ENCODE results near the gene DLK1. TPM values are rescaled to one million over a fixed set of nuclear protein-coding genes. Genes with fewer than 3 reads are reported as not detected.

DLK1 gene
- total RNA-seq, 2 donors from 2014 or later = not detected

DNA sequence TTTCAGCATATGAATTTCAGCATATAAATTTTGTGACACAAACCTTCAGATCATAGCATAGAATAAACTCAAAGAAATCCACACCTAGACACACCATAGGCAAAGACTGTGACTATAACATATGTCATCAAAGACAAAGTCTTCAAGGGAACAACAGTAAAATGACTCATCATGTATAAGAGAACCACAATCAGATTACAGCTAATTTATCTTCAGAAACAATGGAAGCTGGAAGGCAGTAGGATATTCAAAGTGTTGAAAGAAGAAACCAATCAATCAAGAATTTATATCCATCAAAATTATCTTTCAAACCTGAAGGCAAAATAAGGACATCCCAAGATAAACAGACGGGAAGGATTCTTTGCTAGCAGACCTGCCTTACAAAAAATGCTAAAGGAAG lies 29.0 kb downstream of the DLK1 start:
- H3K4me3 ChIP-seq = no peak overlapping the region
- H3K27ac ChIP-seq = no peak overlapping the region
- DNase-seq (ENCODE audit: low spot score) = no peak
- TF ChIP-seq, protein P1, sequence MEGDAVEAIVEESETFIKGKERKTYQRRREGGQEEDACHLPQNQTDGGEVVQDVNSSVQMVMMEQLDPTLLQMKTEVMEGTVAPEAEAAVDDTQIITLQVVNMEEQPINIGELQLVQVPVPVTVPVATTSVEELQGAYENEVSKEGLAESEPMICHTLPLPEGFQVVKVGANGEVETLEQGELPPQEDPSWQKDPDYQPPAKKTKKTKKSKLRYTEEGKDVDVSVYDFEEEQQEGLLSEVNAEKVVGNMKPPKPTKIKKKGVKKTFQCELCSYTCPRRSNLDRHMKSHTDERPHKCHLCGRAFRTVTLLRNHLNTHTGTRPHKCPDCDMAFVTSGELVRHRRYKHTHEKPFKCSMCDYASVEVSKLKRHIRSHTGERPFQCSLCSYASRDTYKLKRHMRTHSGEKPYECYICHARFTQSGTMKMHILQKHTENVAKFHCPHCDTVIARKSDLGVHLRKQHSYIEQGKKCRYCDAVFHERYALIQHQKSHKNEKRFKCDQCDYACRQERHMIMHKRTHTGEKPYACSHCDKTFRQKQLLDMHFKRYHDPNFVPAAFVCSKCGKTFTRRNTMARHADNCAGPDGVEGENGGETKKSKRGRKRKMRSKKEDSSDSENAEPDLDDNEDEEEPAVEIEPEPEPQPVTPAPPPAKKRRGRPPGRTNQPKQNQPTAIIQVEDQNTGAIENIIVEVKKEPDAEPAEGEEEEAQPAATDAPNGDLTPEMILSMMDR (IDR thresholded peaks at IDR 0.05) = no peak
- H3K4me1 ChIP-seq = no peaks in the 10 kb centered on the region
- H3K27me3 ChIP-seq = no peaks in the 10 kb centered on the region
- H3K9me3 ChIP-seq = no peaks in the 10 kb centered on the region
- H3K36me3 ChIP-seq = no peaks in the 10 kb centered on the region

DNA sequence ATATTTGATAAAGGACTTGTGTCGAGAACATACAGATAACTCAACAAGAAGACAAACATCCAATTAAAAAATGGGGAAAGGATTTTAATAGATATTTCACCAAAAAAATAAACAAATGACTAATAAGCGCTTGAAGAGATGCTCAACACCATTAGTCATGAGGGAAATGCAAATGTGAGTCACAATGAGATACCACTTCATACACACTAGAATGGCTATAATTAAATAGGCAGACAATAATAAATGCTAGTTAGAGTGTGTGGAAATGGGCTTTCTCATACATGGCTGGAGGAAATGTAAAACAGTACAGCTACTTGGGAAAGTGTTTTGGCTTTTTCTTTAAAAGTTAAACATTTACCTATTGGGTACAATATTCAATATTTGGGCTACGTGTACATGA lies 34.8 kb downstream of the DLK1 start:
- Histone ChIP-seq H3K27ac (no peak overlapping the region), H3K27me3 (no peaks in the 10 kb centered on the region), H3K4me1 (no peaks in the 10 kb centered on the region), H3K4me3 (no peak overlapping the region), H3K36me3 (no peaks in the 10 kb centered on the region), H3K9me3 (no peaks in the 10 kb centered on the region)
- DNase-seq (ENCODE audit: low spot score) = no peak
- TF ChIP-seq, protein P1 (IDR thresholded peaks at IDR 0.05) = no peak

DNA sequence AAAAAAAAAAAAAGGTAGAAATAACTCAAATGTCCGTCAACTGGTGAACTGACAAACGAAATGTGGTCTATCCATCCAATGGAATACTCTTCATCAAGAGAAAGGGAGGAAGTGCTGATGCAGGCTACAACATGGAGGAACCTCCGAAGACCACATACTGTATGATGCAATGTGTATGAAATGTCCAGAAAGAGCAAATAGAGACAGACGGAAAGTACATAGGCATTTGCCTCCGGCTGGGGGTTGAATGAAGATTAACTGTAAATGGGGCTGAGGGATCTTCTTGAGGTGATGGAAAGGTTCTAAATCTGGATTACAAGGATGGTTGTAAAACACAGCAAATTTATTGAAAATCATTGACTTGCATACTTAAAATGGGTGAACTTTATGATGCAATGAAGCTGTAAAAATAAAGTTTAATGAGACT lies 35.4 kb downstream of the DLK1 start:
- H3K36me3 ChIP-seq = no peaks in the 10 kb centered on the region
- no peaks in the 10 kb centered on the region for H3K27me3 ChIP-seq
- TF ChIP-seq, protein P1 (IDR thresholded peaks at IDR 0.05) = no peak

DNA sequence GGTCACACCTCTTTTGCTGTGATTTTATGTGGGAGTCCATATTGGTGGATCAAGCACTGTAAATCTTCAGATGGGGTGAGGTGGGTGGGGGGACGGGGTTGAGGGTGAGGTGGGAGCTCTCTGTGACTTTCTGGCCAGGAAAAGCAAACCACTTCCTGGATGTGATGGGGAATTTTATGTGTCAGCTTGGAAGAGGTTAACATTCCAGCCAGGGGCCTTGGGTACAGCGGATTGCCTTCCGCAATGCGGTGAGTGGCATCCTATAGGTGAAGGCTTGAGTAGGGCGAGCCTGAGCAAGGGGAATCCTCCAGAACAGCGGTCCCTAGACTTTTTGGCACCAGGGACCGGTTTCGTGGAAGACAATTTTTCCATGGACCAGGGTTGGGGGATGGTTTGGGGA lies 36.2 kb downstream of the DLK1 start:
- H3K36me3 ChIP-seq = no peaks in the 10 kb centered on the region
- H3K9me3 ChIP-seq = no peaks in the 10 kb centered on the region
- no peak overlapping the region for H3K4me3 ChIP-seq
- no peak overlapping the region for H3K27ac ChIP-seq
- no peaks in the 10 kb centered on the region for H3K4me1 ChIP-seq
- DNase-seq (ENCODE audit: low spot score) = no peak
- TF ChIP-seq, protein P1 (IDR thresholded peaks at IDR 0.05) = no peak
- H3K27me3 ChIP-seq = no peaks in the 10 kb centered on the region

More for the DNA sequence above, 35.4 kb downstream of the DLK1 start:
- no peak for DNase-seq (ENCODE audit: low spot score)
- Histone ChIP-seq H3K4me1 (no peaks in the 10 kb centered on the region), H3K4me3 (no peak overlapping the region), H3K27ac (no peak overlapping the region), H3K9me3 (no peaks in the 10 kb centered on the region)

DNA sequence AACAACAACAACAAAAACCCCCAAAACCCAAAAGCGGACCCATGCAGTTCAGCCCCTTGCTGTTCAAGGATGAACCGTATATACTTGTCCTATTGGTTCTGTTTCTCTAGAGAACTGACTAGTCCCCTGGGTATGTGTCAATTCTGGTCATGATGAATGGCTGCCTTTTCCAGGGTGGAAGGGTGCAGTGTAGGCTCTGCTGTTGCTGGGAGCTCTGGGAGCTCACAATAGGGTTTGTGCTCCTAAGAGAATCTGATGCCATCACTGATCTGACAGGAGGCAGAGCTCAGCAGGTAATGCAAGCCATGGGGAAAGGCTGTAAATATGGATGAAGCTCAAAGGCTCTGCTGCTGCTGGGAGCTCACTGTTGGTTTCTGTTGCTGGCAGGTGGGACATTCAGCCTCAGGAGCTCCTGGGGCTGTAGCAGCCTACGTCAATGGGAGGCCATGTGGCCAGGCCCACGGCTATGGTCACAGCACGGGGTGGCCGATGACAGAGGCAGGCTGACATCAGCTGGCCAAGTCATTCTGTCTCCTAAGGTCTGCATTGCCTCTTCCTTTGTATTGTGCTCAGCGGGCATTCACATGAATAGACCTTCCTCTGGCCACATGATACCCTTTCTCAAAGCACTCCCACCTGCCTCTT lies 37.9 kb downstream of the DLK1 start:
- Histone ChIP-seq H3K36me3 (no peaks in the 10 kb centered on the region), H3K4me1 (no peaks in the 10 kb centered on the region), H3K27me3 (no peaks in the 10 kb centered on the region), H3K9me3 (no peaks in the 10 kb centered on the region), H3K4me3 (no peak overlapping the region), H3K27ac (no peak overlapping the region)
- TF ChIP-seq, protein P1 (IDR thresholded peaks at IDR 0.05) = no peak
- no peak for DNase-seq (ENCODE audit: low spot score)

DNA sequence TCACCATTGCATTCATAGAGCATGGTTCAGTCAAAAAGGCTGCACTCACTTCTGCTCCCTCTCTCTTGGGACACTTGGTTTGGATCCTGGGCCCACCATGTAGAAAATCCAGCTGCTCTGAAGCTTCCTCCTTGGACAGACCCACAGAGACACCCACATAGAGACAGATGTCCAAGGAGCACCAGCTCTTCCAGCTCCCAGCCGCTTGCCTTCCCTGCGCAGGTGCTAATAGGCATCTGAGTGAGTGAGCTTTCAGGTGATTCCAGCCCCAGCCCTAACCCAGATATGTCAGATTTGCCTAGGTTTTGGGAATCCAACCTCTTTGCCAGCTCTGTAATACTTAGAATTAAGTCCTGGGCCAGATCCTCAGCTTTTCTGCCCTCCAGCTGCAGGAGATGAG lies 38.6 kb downstream of the DLK1 start:
- H3K36me3 ChIP-seq = no peaks in the 10 kb centered on the region
- no peaks in the 10 kb centered on the region for H3K27me3 ChIP-seq
- H3K4me1 ChIP-seq = no peaks in the 10 kb centered on the region
- TF ChIP-seq, protein P1 (IDR thresholded peaks at IDR 0.05) = no peak
- H3K9me3 ChIP-seq = no peaks in the 10 kb centered on the region
- no peak overlapping the region for H3K27ac ChIP-seq
- no peak for DNase-seq (ENCODE audit: low spot score)
- no peak overlapping the region for H3K4me3 ChIP-seq

Measured in right atrium auricular region (tissue), 2 donors.